ENCODE results near the gene DPY19L3. TPM values are rescaled to one million over a fixed set of nuclear protein-coding genes. Genes with fewer than 3 reads are reported as not detected.

DPY19L3 gene
- total RNA-seq, 6 experiments from 2014 or later = 23.5 to 32.7 (median 26.5) TPM

DNA sequence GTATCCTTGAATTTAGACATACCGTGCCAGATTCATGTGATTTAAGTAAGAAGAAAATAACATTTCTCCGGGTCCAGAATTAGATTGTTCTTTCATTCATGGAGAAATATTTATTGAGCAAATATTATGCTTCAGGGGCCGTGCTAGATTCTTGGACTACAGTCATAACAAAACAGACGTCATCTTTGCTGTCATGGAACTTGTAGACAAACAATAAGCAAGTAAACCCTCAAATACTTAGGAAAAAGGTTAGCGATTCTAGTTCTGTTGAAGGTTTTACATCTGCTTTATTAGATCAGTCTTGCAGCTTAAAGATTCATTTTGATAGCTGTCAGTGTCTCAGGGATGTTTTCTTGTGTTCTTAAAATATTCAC, 43.3 kb upstream of the DPY19L3 start:
- Mint-ChIP-seq H3K9me3 (no peaks in the 10 kb centered on the region), H3K36me3 (ENCODE audit: low read depth) (peaks cover 38% of the 10 kb centered on the region), H3K4me1 (ENCODE audit: low read depth) (peaks cover 6% of the 10 kb centered on the region; the same call in 1 of the 2 replicates), H3K27ac (no peak overlapping the region), H3K27me3 (ENCODE audit: insufficient read depth) (no peaks in the 10 kb centered on the region; the same call in 1 of the 2 replicates), H3K4me3 (no peak overlapping the region)
- TF ChIP-seq, protein P1, sequence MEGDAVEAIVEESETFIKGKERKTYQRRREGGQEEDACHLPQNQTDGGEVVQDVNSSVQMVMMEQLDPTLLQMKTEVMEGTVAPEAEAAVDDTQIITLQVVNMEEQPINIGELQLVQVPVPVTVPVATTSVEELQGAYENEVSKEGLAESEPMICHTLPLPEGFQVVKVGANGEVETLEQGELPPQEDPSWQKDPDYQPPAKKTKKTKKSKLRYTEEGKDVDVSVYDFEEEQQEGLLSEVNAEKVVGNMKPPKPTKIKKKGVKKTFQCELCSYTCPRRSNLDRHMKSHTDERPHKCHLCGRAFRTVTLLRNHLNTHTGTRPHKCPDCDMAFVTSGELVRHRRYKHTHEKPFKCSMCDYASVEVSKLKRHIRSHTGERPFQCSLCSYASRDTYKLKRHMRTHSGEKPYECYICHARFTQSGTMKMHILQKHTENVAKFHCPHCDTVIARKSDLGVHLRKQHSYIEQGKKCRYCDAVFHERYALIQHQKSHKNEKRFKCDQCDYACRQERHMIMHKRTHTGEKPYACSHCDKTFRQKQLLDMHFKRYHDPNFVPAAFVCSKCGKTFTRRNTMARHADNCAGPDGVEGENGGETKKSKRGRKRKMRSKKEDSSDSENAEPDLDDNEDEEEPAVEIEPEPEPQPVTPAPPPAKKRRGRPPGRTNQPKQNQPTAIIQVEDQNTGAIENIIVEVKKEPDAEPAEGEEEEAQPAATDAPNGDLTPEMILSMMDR (IDR thresholded peaks at IDR 0.05) = no peak
- DNase-seq = no peak

DNA sequence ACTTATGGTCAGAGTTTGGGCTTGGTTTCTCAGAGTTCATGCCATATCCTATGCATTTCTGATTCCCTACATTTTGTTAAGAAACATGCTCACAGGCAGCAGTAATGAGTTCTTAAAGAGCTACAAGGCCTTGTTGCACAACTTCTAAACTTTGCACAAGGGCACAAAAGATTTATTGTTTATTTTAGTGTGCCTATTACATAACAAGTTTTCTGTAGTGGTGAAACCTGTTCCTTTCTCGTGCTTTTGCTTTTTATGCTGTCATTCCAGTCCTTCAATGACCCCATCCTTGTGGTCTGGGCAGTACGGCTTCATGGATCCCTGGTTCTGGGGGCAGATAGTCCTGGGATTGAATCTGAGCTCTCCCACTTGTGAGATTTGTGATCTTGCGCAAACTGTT, 42.4 kb upstream of the DPY19L3 start:
- peaks cover 45% of the 10 kb centered on the region for H3K36me3 Mint-ChIP-seq (ENCODE audit: low read depth)
- TF ChIP-seq, protein P1 (IDR thresholded peaks at IDR 0.05) = no peak
- no peak overlapping the region for H3K4me3 Mint-ChIP-seq
- H3K9me3 Mint-ChIP-seq = no peaks in the 10 kb centered on the region
- H3K27ac Mint-ChIP-seq = no peak overlapping the region
- DNase-seq = no peak
- no peaks in the 10 kb centered on the region; the same call in 1 of the 2 replicates for H3K27me3 Mint-ChIP-seq (ENCODE audit: insufficient read depth)
- peaks cover 13% of the 10 kb centered on the region; the same call in 1 of the 2 replicates for H3K4me1 Mint-ChIP-seq (ENCODE audit: low read depth)

DNA sequence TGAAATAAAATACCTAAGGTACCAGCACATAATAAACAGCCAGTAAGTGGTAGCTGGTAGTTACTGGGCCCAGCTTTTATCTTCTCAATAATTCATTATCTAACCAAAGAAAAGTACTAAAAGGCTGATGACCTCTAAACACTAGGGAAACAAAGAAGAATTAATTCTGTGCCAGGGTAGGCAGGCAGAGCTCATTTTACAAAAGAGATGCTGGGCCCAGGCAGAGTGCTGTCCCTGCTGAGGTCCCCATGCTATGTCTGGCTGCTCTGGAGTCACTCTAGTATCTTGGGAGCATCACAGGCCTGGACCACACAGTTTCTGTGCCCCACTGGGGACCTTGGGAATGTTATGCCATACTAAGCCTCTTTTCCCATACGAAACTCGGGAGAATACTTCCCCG, 41.9 kb upstream of the DPY19L3 start:
- Mint-ChIP-seq H3K4me3 (no peak overlapping the region), H3K9me3 (no peaks in the 10 kb centered on the region), H3K27me3 (ENCODE audit: insufficient read depth) (no peaks in the 10 kb centered on the region; the same call in 1 of the 2 replicates), H3K4me1 (ENCODE audit: low read depth) (peaks cover 13% of the 10 kb centered on the region; the same call in 1 of the 2 replicates), H3K36me3 (ENCODE audit: low read depth) (peaks cover 49% of the 10 kb centered on the region), H3K27ac (no peak overlapping the region)
- TF ChIP-seq, protein P1 (IDR thresholded peaks at IDR 0.05) = no peak
- DNase-seq = no peak

DNA sequence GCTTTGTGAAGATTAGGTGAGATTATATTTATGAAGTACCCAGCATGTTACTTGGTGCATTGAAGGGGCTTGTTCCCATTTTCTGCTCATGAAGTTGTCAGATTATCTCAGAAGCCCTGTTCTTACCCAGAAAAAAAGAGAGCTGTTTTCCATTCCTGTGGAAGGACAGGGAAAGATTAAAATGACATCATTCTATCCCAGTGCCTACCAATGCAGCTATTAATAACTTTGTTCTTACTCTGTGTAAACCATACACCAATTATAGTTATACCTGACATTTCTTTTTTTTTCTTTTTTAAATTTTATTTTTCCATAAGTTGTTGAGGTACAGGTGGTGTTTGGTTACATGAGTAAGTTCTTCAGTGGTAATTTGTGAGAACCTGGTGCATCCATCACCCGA, 41.5 kb upstream of the DPY19L3 start:
- peaks cover 50% of the 10 kb centered on the region for H3K36me3 Mint-ChIP-seq (ENCODE audit: low read depth)

DNA sequence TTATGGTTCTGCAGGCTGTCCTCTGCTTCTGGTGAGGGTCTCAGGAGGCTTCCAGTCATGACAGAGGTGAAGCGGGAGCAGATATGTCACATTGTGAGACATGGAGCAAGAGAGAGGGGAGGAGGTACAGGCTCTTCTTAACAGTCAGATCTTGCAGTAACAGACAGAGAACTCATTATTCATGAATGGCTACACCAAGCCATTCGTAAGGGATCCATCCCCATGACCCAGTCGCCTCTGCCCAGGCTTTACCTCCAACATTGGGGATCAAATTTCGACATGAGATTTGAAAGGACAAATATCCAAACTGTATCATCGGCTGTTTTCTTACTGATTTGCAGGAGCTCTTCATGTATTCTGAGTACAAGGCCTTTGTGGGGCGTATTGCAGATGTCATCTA, 38.5 kb upstream of the DPY19L3 start:
- Mint-ChIP-seq H3K4me1 (ENCODE audit: low read depth) (peaks cover 22% of the 10 kb centered on the region), H3K9me3 (no peaks in the 10 kb centered on the region), H3K27me3 (ENCODE audit: insufficient read depth) (no peaks in the 10 kb centered on the region; the same call in 1 of the 2 replicates), H3K36me3 (ENCODE audit: low read depth) (peaks cover 66% of the 10 kb centered on the region), H3K4me3 (no peak overlapping the region), H3K27ac (peak overlapping the region; percentile 9; the same call in 1 of the 2 replicates)
- no peak for DNase-seq
- TF ChIP-seq, protein P1 (IDR thresholded peaks at IDR 0.05) = no peak

More for the DNA sequence above, 41.5 kb upstream of the DPY19L3 start:
- Mint-ChIP-seq H3K9me3 (no peaks in the 10 kb centered on the region), H3K4me1 (ENCODE audit: low read depth) (peaks cover 13% of the 10 kb centered on the region; the same call in 1 of the 2 replicates), H3K27ac (no peak overlapping the region), H3K4me3 (no peak overlapping the region), H3K27me3 (ENCODE audit: insufficient read depth) (no peaks in the 10 kb centered on the region; the same call in 1 of the 2 replicates)
- no peak for DNase-seq
- TF ChIP-seq, protein P1 (IDR thresholded peaks at IDR 0.05) = no peak
